HG02571 (cell line): ENCODE results near the gene RANBP17.

Source experiments
- ATAC-seq: cut with Tn5 transposase; IDR thresholded peaks from one replicate; pipeline ENCODE4 v1.9.1; 2021; ENCODE audit warnings: mild to moderate bottlenecking, moderate library complexity; ENCODE audit not compliant: unreplicated experiment

RANBP17 gene

GRCh38 chr5:171226096-171226754 lies 364.4 kb downstream of the RANBP17 start:
- no peak for ATAC-seq

- no peak for ATAC-seq
Observed at GRCh38 chr5:171226864-171227263, 365.0 kb downstream of the RANBP17 start.

- ATAC-seq, result no peak
Observed at GRCh38 chr5:171236651-171237050, 374.8 kb downstream of the RANBP17 start.

- no peak for ATAC-seq
Observed at GRCh38 chr5:171242521-171242920, 380.7 kb downstream of the RANBP17 start.

GRCh38 chr5:171246231-171246630 lies 384.4 kb downstream of the RANBP17 start:
- ATAC-seq, result no peak

- no peak for ATAC-seq
Observed at GRCh38 chr5:171249460-171249859, 387.6 kb downstream of the RANBP17 start.

- ATAC-seq, result no peak
Observed at GRCh38 chr5:171250738-171251137, 388.9 kb downstream of the RANBP17 start.

GRCh38 chr5:171251519-171251918 lies 389.7 kb downstream of the RANBP17 start:
- ATAC-seq, result no peak

GRCh38 chr5:171252674-171253073 lies 390.9 kb downstream of the RANBP17 start:
- ATAC-seq, result no peak

- ATAC-seq, result no peak
Observed at GRCh38 chr5:171258737-171259415, 397.1 kb downstream of the RANBP17 start.

GRCh38 chr5:171261361-171261760 lies 399.5 kb downstream of the RANBP17 start:
- ATAC-seq, result no peak

GRCh38 chr5:171261904-171262303 lies 400.1 kb downstream of the RANBP17 start:
- no peak for ATAC-seq

GRCh38 chr5:171263181-171263580 lies 401.4 kb downstream of the RANBP17 start:
- ATAC-seq, result no peak

- ATAC-seq, result no peak
Observed at GRCh38 chr5:171264843-171265242, 403.0 kb downstream of the RANBP17 start.

GRCh38 chr5:171268700-171269620 lies 407.1 kb downstream of the RANBP17 start:
- ATAC-seq, result no peak

- no peak for ATAC-seq
Observed at GRCh38 chr5:171269717-171270116, 407.9 kb downstream of the RANBP17 start.

GRCh38 chr5:171270136-171270535 lies 408.3 kb downstream of the RANBP17 start:
- no peak for ATAC-seq

- ATAC-seq, result no peak
Observed at GRCh38 chr5:171271798-171272197, 410.0 kb downstream of the RANBP17 start.

GRCh38 chr5:171272996-171273970 lies 411.5 kb downstream of the RANBP17 start:
- ATAC-seq, result no peak

GRCh38 chr5:171275841-171276544 lies 414.2 kb downstream of the RANBP17 start:
- ATAC-seq, result no peak
